ENCODE results near the gene KIFC3. TPM values are rescaled to one million over a fixed set of nuclear protein-coding genes. Genes with fewer than 3 reads are reported as not detected.
A peak's percentile ranks its signal among the peaks of the same experiment; 100 is the strongest.

Gene KIFC3
- total and polyA plus RNA-seq, 2 of the 13 experiments (the other 11 are each of a cell fraction or from before 2014, with no cell fraction given): 42.1 to 45.3 TPM

GRCh38 chr16:57781741-57782606, 20.3 kb downstream of the KIFC3 start (continued):
- TF ChIP-seq ZNF530 (CRISPR knock-in tag; IDR thresholded peaks at IDR 0.05; ENCODE audit: low read depth): no peak
- no peak for TF ChIP-seq ZZZ3 (CRISPR knock-in tag; IDR thresholded peaks at IDR 0.05; ENCODE audit: borderline replicate concordance)
- TF ChIP-seq NFE2L1 (CRISPR knock-in tag; IDR thresholded peaks at IDR 0.05; ENCODE audit: borderline replicate concordance): no peak
- TF ChIP-seq HES4 (CRISPR knock-in tag; IDR thresholded peaks at IDR 0.05; ENCODE audit: borderline replicate concordance): no peak
- peak; percentile 79; the same call in 1 of the 2 replicates for TF ChIP-seq ZNF782 (CRISPR knock-in tag; IDR thresholded peaks at IDR 0.05; ENCODE audit: borderline replicate concordance)
- no peak for TF ChIP-seq SCMH1 (CRISPR knock-in tag; IDR thresholded peaks at IDR 0.05; ENCODE audit: borderline replicate concordance)
- TF ChIP-seq ZNF703 (CRISPR knock-in tag; IDR thresholded peaks at IDR 0.05; ENCODE audit: borderline replicate concordance): no peak
- TF ChIP-seq SMC3 (IDR thresholded peaks at IDR 0.05; ENCODE audit: low read length): peak; percentile 90
- no peak for TF ChIP-seq ZNF251 (CRISPR knock-in tag; IDR thresholded peaks at IDR 0.05)
- peak; percentile 72; the same call in 1 of the 2 replicates for TF ChIP-seq ZNF230 (CRISPR knock-in tag; IDR thresholded peaks at IDR 0.05)
- no peak; the same call in 1 of the 2 replicates for TF ChIP-seq HOXD1 (CRISPR knock-in tag; IDR thresholded peaks at IDR 0.05)
- no peak for TF ChIP-seq ZNF549 (CRISPR knock-in tag; IDR thresholded peaks at IDR 0.05)
- TF ChIP-seq FOXP4 (CRISPR knock-in tag; IDR thresholded peaks at IDR 0.05): peak; percentile 55; the same call in 1 of the 2 replicates
- TF ChIP-seq ZNF674 (CRISPR knock-in tag; IDR thresholded peaks at IDR 0.05; ENCODE audit: low read depth): no peak
- TF ChIP-seq MLLT10 (CRISPR knock-in tag; IDR thresholded peaks at IDR 0.05): no peak
- TF ChIP-seq ZNF562 (CRISPR knock-in tag; IDR thresholded peaks at IDR 0.05; ENCODE audit: borderline replicate concordance): 0 out of 2 replicates have a peak, but pooled peaks have one; percentile 17
- no peak for TF ChIP-seq SYNCRIP (IDR thresholded peaks at IDR 0.05; ENCODE audit: insufficient read depth, low read depth, low read length)
- peak; percentile 60 for TF ChIP-seq TARDBP (CRISPR knock-in tag; IDR thresholded peaks at IDR 0.05)
- TF ChIP-seq HDAC1 (CRISPR knock-in tag; IDR thresholded peaks at IDR 0.05): peak; percentile 65; the same call in 1 of the 2 replicates
- no peak for TF ChIP-seq ZNF552 (CRISPR knock-in tag; IDR thresholded peaks at IDR 0.05; ENCODE audit: borderline replicate concordance)
- no peak for TF ChIP-seq HOXA9 (CRISPR knock-in tag; IDR thresholded peaks at IDR 0.05; ENCODE audit: borderline replicate concordance)
- TF ChIP-seq ZGPAT (CRISPR knock-in tag; IDR thresholded peaks at IDR 0.05): peak; percentile 55
- TF ChIP-seq ZNF878 (CRISPR knock-in tag; IDR thresholded peaks at IDR 0.05): peak; percentile 88
- no peak for TF ChIP-seq ZBTB26 (CRISPR knock-in tag; IDR thresholded peaks at IDR 0.05; ENCODE audit: borderline replicate concordance)
- no peak for TF ChIP-seq MTA3 (CRISPR knock-in tag; IDR thresholded peaks at IDR 0.05)
- no peak for TF ChIP-seq ZNF780A (CRISPR knock-in tag; IDR thresholded peaks at IDR 0.05)
- TF ChIP-seq ZNF644 (CRISPR knock-in tag; IDR thresholded peaks at IDR 0.05; ENCODE audit: low read depth): peak; percentile 85

Measured in HepG2 (cell line).